Measurements from ENCODE around the gene PCK2. TPM values are rescaled to one million over a fixed set of nuclear protein-coding genes. Genes with fewer than 3 reads are reported as not detected.

The PCK2 gene
- total and polyA plus RNA-seq, 2 of the 13 experiments (the other 11 are each of a cell fraction or from before 2014, with no cell fraction given), result 129 to 272 TPM

DNA sequence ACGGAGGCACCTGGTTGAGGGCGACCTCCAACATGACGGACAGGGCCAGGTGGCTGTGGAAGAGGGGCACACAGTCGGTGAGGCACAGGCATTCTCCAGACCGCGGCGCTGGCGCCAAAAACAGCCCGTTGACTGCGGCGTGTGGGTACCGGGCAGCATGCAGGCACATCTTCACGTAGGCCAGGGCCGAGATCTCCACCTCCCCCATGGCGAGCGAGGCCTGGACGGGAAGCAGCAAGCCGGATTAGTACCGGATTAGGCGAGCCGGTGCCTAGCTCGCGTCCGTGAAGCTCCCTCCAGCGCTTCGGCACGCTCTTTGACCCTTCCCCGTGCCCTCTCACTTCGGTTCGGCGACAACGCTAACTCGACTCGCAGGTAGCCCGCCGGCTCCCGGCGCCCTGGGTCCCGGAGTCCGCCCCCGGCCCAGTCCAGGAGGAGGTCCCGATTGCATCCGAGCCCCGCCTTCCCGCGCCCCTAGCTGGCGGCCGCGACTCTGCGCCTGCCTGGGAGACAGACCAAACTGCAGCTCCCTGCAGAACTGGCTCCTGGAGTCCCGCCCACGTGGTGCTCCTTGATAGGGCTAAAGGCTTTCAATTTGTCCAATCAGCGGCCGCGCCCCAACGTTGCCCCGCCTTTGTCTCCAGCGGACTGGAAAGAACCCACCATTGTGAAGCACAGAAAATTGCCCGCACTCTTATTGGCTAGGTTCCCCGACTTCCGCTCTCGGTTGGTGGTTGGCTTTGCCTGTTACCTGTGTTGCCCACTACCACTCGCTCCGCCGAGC lies 47.2 kb downstream of the PCK2 start, which contains the start of gene EMC9 (continued):
- TF ChIP-seq, protein P1, sequence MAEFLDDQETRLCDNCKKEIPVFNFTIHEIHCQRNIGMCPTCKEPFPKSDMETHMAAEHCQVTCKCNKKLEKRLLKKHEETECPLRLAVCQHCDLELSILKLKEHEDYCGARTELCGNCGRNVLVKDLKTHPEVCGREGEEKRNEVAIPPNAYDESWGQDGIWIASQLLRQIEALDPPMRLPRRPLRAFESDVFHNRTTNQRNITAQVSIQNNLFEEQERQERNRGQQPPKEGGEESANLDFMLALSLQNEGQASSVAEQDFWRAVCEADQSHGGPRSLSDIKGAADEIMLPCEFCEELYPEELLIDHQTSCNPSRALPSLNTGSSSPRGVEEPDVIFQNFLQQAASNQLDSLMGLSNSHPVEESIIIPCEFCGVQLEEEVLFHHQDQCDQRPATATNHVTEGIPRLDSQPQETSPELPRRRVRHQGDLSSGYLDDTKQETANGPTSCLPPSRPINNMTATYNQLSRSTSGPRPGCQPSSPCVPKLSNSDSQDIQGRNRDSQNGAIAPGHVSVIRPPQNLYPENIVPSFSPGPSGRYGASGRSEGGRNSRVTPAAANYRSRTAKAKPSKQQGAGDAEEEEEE (CRISPR knock-in tag; IDR thresholded peaks at IDR 0.05; ENCODE audit: borderline replicate concordance), result peak; percentile 91
- TF ChIP-seq ZNF510 (CRISPR knock-in tag; IDR thresholded peaks at IDR 0.05; ENCODE audit: low read depth), result no peak; the same call in none of the 2 replicates
- TF ChIP-seq ZNF350 (CRISPR knock-in tag; IDR thresholded peaks at IDR 0.05; ENCODE audit: borderline replicate concordance, low read depth), result peak; percentile 99
- TF ChIP-seq YEATS2 (CRISPR knock-in tag; IDR thresholded peaks at IDR 0.05; ENCODE audit: borderline replicate concordance), result peak; percentile 87
- TF ChIP-seq, protein P2, sequence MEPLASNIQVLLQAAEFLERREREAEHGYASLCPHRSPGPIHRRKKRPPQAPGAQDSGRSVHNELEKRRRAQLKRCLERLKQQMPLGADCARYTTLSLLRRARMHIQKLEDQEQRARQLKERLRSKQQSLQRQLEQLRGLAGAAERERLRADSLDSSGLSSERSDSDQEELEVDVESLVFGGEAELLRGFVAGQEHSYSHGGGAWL (CRISPR knock-in tag; IDR thresholded peaks at IDR 0.05), result peak; percentile 95
- TF ChIP-seq, protein P3, sequence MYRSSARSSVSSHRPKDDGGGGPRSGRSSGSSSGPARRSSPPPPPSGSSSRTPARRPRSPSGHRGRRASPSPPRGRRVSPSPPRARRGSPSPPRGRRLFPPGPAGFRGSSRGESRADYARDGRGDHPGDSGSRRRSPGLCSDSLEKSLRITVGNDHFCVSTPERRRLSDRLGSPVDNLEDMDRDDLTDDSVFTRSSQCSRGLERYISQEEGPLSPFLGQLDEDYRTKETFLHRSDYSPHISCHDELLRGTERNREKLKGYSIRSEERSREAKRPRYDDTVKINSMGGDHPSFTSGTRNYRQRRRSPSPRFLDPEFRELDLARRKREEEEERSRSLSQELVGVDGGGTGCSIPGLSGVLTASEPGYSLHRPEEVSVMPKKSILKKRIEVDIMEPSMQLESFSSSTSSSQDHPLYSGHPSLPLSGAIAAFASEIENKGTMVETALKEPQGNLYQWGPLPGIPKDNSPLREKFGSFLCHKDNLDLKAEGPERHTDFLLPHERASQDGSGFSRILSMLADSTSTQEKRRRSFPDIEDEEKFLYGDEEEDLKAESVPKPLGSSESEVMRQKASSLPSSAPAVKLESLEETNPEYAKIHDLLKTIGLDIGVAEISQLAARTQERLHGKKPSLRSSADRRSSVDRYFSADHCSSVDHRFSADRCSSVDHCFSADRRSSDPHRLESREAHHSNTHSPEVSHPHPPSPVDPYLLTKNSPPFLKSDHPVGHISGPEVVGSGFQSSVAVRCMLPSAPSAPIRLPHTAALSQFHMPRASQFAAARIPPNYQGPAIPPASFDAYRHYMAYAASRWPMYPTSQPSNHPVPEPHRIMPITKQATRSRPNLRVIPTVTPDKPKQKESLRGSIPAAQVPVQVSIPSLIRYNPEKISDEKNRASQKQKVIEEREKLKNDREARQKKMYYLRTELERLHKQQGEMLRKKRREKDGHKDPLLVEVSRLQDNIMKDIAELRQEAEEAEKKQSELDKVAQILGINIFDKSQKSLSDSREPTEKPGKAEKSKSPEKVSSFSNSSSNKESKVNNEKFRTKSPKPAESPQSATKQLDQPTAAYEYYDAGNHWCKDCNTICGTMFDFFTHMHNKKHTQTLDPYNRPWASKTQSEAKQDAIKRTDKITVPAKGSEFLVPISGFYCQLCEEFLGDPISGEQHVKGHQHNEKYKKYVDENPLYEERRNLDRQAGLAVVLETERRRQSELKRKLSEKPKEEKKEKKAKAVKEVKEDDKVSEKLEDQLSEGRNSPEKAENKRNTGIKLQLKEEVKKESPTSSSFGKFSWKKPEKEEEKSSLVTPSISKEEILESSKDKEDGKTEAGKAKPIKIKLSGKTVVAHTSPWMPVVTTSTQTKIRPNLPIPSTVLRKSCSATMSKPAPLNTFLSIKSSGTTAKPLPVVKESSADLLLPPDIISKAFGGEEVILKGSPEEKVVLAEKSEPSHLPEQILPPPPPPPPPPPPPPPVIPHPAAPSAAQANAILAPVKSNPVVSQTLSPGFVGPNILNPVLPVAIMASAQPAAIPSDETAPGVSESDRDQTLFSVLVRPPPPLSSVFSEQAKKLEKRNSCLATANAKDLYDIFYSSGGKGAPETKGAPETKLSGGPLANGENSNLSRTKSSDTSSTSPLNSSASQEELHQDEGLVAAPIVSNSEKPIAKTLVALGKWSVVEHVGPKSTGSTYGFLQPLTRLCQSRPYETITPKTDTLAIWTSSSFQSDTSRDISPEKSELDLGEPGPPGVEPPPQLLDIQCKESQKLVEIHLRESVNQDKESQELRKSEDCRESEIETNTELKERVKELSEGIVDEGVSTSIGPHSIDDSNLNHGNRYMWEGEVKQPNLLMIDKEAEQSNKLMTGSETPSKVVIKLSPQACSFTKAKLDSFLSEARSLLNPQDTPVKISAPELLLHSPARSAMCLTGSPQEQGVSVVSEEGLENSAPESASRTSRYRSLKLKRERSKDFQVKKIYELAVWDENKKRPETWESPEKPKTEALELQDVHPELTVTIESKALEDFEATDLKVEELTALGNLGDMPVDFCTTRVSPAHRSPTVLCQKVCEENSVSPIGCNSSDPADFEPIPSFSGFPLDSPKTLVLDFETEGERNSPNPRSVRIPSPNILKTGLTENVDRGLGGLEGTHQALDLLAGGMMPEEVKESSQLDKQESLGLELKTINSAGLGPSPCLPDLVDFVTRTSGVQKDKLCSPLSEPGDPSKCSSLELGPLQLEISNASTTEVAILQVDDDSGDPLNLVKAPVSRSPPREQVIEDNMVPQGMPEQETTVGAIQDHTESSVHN (CRISPR knock-in tag; IDR thresholded peaks at IDR 0.05), result peak; percentile 64; the same call in 1 of the 2 replicates
- TF ChIP-seq MLLT10 (CRISPR knock-in tag; IDR thresholded peaks at IDR 0.05), result peak; percentile 64; the same call in 1 of the 2 replicates
- TF ChIP-seq, protein P4, sequence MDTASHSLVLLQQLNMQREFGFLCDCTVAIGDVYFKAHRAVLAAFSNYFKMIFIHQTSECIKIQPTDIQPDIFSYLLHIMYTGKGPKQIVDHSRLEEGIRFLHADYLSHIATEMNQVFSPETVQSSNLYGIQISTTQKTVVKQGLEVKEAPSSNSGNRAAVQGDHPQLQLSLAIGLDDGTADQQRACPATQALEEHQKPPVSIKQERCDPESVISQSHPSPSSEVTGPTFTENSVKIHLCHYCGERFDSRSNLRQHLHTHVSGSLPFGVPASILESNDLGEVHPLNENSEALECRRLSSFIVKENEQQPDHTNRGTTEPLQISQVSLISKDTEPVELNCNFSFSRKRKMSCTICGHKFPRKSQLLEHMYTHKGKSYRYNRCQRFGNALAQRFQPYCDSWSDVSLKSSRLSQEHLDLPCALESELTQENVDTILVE (CRISPR knock-in tag; IDR thresholded peaks at IDR 0.05), result peak; percentile 92
- no peak for TF ChIP-seq ZNF549 (CRISPR knock-in tag; IDR thresholded peaks at IDR 0.05)
- no peak for TF ChIP-seq TCF7L2 (IDR thresholded peaks at IDR 0.05; ENCODE audit: low read depth, low read length)
- no peak for TF ChIP-seq ZNF558 (CRISPR knock-in tag; IDR thresholded peaks at IDR 0.05; ENCODE audit: borderline replicate concordance)
- peak; percentile 54; the same call in 1 of the 2 replicates for TF ChIP-seq ZBTB21 (CRISPR knock-in tag; IDR thresholded peaks at IDR 0.05)
- TF ChIP-seq ZFP62 (CRISPR knock-in tag; IDR thresholded peaks at IDR 0.05), result peak; percentile 98
- TF ChIP-seq ZSCAN20 (CRISPR knock-in tag; IDR thresholded peaks at IDR 0.05; ENCODE audit: borderline replicate concordance), result peak; percentile 87
- TF ChIP-seq, protein P5, sequence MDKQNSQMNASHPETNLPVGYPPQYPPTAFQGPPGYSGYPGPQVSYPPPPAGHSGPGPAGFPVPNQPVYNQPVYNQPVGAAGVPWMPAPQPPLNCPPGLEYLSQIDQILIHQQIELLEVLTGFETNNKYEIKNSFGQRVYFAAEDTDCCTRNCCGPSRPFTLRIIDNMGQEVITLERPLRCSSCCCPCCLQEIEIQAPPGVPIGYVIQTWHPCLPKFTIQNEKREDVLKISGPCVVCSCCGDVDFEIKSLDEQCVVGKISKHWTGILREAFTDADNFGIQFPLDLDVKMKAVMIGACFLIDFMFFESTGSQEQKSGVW (CRISPR knock-in tag; IDR thresholded peaks at IDR 0.05; ENCODE audit: borderline replicate concordance), result no peak
- TF ChIP-seq ZNF329 (CRISPR knock-in tag; IDR thresholded peaks at IDR 0.05; ENCODE audit: low read depth), result no peak
